ENCODE measurements around the gene PACSIN2.

DNA sequence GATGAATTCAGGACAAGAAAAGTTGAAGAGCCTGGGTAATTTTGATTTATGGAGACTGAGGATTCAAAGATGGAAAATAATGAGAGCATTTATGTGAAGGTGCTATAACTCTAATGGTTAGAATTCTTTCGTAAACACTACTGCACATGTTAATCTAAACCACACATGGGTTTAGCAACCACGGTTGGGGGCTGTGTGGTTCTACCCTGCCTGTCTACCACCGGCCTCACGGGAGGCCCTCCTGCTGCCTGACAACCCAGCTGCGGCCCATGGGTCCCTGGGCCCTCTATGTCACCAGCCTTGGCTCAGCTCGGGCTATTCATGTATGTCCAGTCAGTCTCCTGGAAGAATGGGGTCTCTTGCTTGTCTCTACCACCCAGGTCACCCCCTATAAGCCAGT is 89.4 kb downstream of the PACSIN2 start:
- TF ChIP-seq TARDBP (IDR thresholded peaks at IDR 0.05) (no peak), SP1 (IDR thresholded peaks at IDR 0.05) (no peak), BHLHE40 (IDR thresholded peaks at IDR 0.05; ENCODE audit: borderline replicate concordance) (no peak), FOXM1 (IDR thresholded peaks at IDR 0.05; ENCODE audit: borderline replicate concordance) (no peak), FOXK2 (IDR thresholded peaks at IDR 0.05) (no peak), CTBP1 (IDR thresholded peaks at IDR 0.05; ENCODE audit: borderline replicate concordance) (no peak), FOXA1 (IDR thresholded peaks at IDR 0.05) (no peak), SUZ12 (IDR thresholded peaks at IDR 0.05) (no peak), ARNT (IDR thresholded peaks at IDR 0.05) (no peak), LEF1 (IDR thresholded peaks at IDR 0.05; ENCODE audit: borderline replicate concordance) (no peak), NFRKB (IDR thresholded peaks at IDR 0.05) (no peak), L3MBTL2 (conservative IDR thresholded peaks at IDR 0.05) (no peak), HDGF (IDR thresholded peaks at IDR 0.05; ENCODE audit: borderline replicate concordance) (no peak), ELF4 (IDR thresholded peaks at IDR 0.05) (no peak)

All from HEK293T (cell line).